ENCODE measurements around the gene MGAT4C. TPM values are rescaled to one million over a fixed set of nuclear protein-coding genes. Genes with fewer than 3 reads are reported as not detected.
A peak's percentile ranks its signal among the peaks of the same experiment; 100 is the strongest.

Gene MGAT4C
- total RNA-seq, 1 experiment from 2014 or later = not detected

DNA sequence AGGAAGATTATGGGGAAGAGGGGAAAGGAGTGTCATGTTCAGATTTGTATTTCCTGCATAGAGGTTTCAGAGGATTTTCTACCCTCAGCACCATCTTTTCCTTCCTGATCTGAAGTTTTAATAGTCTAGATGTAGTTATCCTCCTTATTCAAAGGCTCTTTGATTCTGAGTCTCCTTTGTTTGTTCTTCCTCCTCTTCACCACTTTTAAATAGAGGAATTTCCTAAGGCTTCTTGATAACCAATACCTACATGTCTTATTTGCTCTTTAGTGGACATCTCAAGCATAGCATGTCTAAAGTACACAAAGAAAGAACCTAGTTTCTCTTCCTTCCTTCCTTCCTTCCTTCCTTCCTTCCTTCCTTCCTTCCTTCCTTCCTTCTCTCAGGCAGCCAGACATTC lies 8.3 kb downstream of the MGAT4C start:
- Histone ChIP-seq H3K27me3 (ENCODE audit: low read length) (no peaks in the 10 kb centered on the region), H3K4me1 (ENCODE audit: low read length) (no peaks in the 10 kb centered on the region), H3K79me2 (ENCODE audit: low read length) (no peaks in the 10 kb centered on the region), H3K27ac (ENCODE audit: low read length) (no peak overlapping the region), H3K4me3 (ENCODE audit: low read length) (no peak overlapping the region), H3K9ac (ENCODE audit: low read length) (no peak overlapping the region), H4K20me1 (ENCODE audit: insufficient read depth, low read depth, low read length) (no peaks in the 10 kb centered on the region), H2AFZ (ENCODE audit: low read length) (no peak overlapping the region), H3K4me2 (ENCODE audit: low read depth, low read length, poor library complexity, severe bottlenecking) (no peak overlapping the region), H3K9me2 (replicated peaks; ENCODE audit: insufficient read depth, low read length) (no peaks in the 10 kb centered on the region), H3K36me3 (ENCODE audit: insufficient read depth, low read length) (no peaks in the 10 kb centered on the region), H3K9me3 (ENCODE audit: low read length) (peaks cover 6% of the 10 kb centered on the region; the same call in 1 of the 2 replicates)
- DNase-seq = no peak

DNA sequence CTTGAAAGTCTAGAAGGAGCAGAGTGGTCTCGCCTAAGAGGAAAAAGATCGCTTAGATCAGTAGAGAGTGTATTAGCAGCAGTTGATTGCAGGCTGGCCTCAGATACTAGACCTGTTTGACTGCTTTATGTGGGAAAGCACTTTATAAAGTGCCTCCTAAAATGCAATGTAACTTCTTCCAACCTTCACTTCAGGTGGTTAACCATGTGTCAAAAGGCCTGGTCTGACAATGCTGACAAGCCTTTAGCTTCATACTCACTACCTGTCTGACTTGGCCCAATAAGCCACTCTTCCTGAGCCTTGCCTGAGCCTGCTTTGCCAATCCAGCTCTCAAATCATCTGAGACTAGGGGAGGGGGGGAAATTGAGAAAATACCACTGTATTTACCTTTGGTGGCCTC lies 14.6 kb downstream of the MGAT4C start:
- no peak for DNase-seq
- Histone ChIP-seq H3K27ac (ENCODE audit: low read length) (no peak overlapping the region), H4K20me1 (ENCODE audit: insufficient read depth, low read depth, low read length) (no peaks in the 10 kb centered on the region), H3K36me3 (ENCODE audit: insufficient read depth, low read length) (no peaks in the 10 kb centered on the region), H3K4me2 (ENCODE audit: low read depth, low read length, poor library complexity, severe bottlenecking) (no peak overlapping the region), H3K27me3 (ENCODE audit: low read length) (no peaks in the 10 kb centered on the region), H3K9me3 (ENCODE audit: low read length) (peaks cover 18% of the 10 kb centered on the region), H3K4me1 (ENCODE audit: low read length) (no peaks in the 10 kb centered on the region), H2AFZ (ENCODE audit: low read length) (no peak overlapping the region), H3K4me3 (ENCODE audit: low read length) (no peak overlapping the region), H3K79me2 (ENCODE audit: low read length) (no peaks in the 10 kb centered on the region), H3K9me2 (replicated peaks; ENCODE audit: insufficient read depth, low read length) (no peaks in the 10 kb centered on the region), H3K9ac (ENCODE audit: low read length) (no peak overlapping the region)

DNA sequence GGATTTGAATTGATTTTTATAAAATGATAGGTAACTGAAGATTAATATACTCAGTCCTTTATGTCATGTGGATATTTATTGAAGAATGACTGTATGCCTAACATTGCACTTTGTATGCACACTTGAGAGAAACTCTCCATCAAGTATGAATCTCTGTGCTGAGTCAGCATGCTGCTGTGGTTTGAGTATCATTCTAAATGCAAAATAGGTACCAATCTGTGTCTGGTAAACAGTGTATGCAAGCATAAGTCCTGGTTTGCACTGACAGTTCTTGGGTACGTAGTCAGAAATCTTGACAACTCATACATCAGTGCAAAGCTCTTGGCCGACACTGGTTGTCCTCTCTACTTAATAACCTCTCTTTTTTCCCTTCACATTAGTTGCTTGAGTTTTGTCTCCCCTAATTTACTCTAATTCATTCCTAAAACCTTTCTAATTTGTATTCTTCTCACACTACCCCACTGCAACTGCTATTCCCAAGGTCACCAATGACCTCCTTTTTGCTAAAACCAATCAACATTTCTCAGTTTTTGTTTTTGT lies 21.8 kb downstream of the MGAT4C start:
- Histone ChIP-seq H3K9me3 (ENCODE audit: low read length) (peaks cover 16% of the 10 kb centered on the region; the same call in 1 of the 2 replicates), H3K9me2 (replicated peaks; ENCODE audit: insufficient read depth, low read length) (no peaks in the 10 kb centered on the region), H3K27ac (ENCODE audit: low read length) (no peak overlapping the region), H3K4me3 (ENCODE audit: low read length) (no peak overlapping the region), H4K20me1 (ENCODE audit: insufficient read depth, low read depth, low read length) (no peaks in the 10 kb centered on the region), H3K9ac (ENCODE audit: low read length) (no peak overlapping the region), H2AFZ (ENCODE audit: low read length) (no peak overlapping the region), H3K79me2 (ENCODE audit: low read length) (no peaks in the 10 kb centered on the region), H3K36me3 (ENCODE audit: insufficient read depth, low read length) (no peaks in the 10 kb centered on the region), H3K4me2 (ENCODE audit: low read depth, low read length, poor library complexity, severe bottlenecking) (no peak overlapping the region), H3K4me1 (ENCODE audit: low read length) (no peaks in the 10 kb centered on the region), H3K27me3 (ENCODE audit: low read length) (no peaks in the 10 kb centered on the region)
- DNase-seq = no peak

DNA sequence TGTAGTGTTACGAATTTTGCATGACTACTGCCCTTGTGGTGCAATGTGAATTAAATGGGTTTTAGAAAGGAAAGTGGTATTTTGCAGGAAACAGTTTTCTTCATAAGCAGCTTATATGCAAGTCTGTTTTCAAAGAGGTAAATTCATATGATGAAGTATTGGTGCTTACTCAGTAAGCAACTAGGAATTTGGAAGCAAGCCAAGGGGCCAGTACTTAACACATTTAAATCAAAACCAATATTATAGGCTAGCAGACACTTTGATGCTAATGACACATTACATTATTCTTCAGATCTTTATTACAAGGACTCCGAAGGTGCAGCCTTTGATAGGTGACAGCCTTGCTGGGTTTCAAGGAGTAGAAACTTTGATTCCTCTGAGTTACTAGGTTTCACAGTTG lies 23.1 kb downstream of the MGAT4C start:
- H3K9me2 ChIP-seq (replicated peaks; ENCODE audit: insufficient read depth, low read length) = no peaks in the 10 kb centered on the region
- no peak overlapping the region for H2AFZ ChIP-seq (ENCODE audit: low read length)
- no peak overlapping the region for H3K27ac ChIP-seq (ENCODE audit: low read length)

DNA sequence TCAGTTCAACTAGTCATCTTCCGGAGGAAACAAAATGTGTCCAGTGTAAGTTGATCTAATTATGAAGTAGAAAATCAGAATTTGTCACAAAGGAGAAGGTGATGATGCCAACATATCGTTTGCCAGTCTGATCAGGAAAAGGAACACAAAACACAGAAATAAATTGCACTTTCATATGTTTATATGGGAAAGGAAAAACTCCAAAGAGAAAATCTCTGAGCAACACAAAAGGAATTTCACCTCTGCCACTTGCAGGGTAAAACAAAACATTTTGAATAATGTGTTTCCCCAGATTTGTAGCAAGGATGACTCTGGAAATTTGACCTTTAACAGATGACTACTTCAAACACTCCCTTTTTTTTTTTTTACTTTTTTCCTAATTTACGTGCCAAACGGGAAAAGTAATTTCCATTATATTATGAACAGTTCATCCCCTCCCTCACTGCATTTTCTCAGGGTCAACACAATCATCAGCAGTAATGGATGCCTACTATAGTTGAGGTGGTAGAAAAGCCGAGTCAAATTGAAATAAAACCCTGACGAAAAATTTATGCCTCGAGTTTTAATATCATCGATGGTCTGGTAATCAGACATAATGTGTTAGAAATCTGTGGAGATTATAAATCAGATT lies 25.6 kb downstream of the MGAT4C start:
- H3K4me1 ChIP-seq (ENCODE audit: low read length) = no peaks in the 10 kb centered on the region
- H3K4me3 ChIP-seq (ENCODE audit: low read length) = no peak overlapping the region
- no peaks in the 10 kb centered on the region for H4K20me1 ChIP-seq (ENCODE audit: insufficient read depth, low read depth, low read length)
- H2AFZ ChIP-seq (ENCODE audit: low read length) = peak overlapping the region; percentile 9; the same call in 1 of the 2 replicates
- peaks cover 23% of the 10 kb centered on the region; the same call in 1 of the 2 replicates for H3K9me3 ChIP-seq (ENCODE audit: low read length)
- no peak overlapping the region for H3K9ac ChIP-seq (ENCODE audit: low read length)
- H3K4me2 ChIP-seq (ENCODE audit: low read depth, low read length, poor library complexity, severe bottlenecking) = no peak overlapping the region
- no peaks in the 10 kb centered on the region for H3K27me3 ChIP-seq (ENCODE audit: low read length)
- DNase-seq = no peak
- no peaks in the 10 kb centered on the region for H3K79me2 ChIP-seq (ENCODE audit: low read length)
- no peak overlapping the region for H3K27ac ChIP-seq (ENCODE audit: low read length)
- H3K9me2 ChIP-seq (replicated peaks; ENCODE audit: insufficient read depth, low read length) = no peaks in the 10 kb centered on the region
- no peaks in the 10 kb centered on the region for H3K36me3 ChIP-seq (ENCODE audit: insufficient read depth, low read length)

More for the DNA sequence above, 23.1 kb downstream of the MGAT4C start:
- peaks cover 18% of the 10 kb centered on the region; the same call in 1 of the 2 replicates for H3K9me3 ChIP-seq (ENCODE audit: low read length)
- H3K4me2 ChIP-seq (ENCODE audit: low read depth, low read length, poor library complexity, severe bottlenecking) = no peak overlapping the region
- H4K20me1 ChIP-seq (ENCODE audit: insufficient read depth, low read depth, low read length) = no peaks in the 10 kb centered on the region
- no peak for DNase-seq
- H3K9ac ChIP-seq (ENCODE audit: low read length) = no peak overlapping the region
- H3K79me2 ChIP-seq (ENCODE audit: low read length) = no peaks in the 10 kb centered on the region
- H3K4me1 ChIP-seq (ENCODE audit: low read length) = no peaks in the 10 kb centered on the region
- H3K27me3 ChIP-seq (ENCODE audit: low read length) = no peaks in the 10 kb centered on the region
- H3K36me3 ChIP-seq (ENCODE audit: insufficient read depth, low read length) = no peaks in the 10 kb centered on the region
- no peak overlapping the region for H3K4me3 ChIP-seq (ENCODE audit: low read length)

DNA sequence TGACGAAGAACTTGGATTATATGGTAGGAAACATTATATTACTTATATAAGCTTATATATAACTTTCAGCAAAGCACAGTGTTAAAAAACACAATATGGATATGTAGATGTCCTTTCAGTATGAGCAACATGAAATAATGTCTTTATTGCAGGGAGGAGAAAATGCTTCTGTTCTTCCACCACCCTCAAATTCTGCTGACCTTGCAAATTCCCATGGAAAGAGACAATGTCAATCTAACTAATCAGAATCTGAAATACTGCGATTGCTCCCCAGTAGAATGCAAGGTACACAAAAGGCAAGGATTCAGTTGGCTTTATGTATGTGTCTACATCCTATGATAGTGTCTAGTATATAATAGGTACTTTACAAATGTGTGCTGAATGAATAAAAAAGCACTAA lies 26.4 kb downstream of the MGAT4C start:
- Histone ChIP-seq H3K36me3 (ENCODE audit: insufficient read depth, low read length) (no peaks in the 10 kb centered on the region), H3K79me2 (ENCODE audit: low read length) (no peaks in the 10 kb centered on the region), H2AFZ (ENCODE audit: low read length) (no peak overlapping the region), H3K4me1 (ENCODE audit: low read length) (no peaks in the 10 kb centered on the region), H3K9ac (ENCODE audit: low read length) (no peak overlapping the region), H3K27me3 (ENCODE audit: low read length) (no peaks in the 10 kb centered on the region), H3K4me3 (ENCODE audit: low read length) (no peak overlapping the region), H3K4me2 (ENCODE audit: low read depth, low read length, poor library complexity, severe bottlenecking) (no peak overlapping the region), H4K20me1 (ENCODE audit: insufficient read depth, low read depth, low read length) (no peaks in the 10 kb centered on the region), H3K9me2 (replicated peaks; ENCODE audit: insufficient read depth, low read length) (no peaks in the 10 kb centered on the region), H3K9me3 (ENCODE audit: low read length) (peaks cover 28% of the 10 kb centered on the region; the same call in 1 of the 2 replicates), H3K27ac (ENCODE audit: low read length) (no peak overlapping the region)
- DNase-seq = no peak

DNA sequence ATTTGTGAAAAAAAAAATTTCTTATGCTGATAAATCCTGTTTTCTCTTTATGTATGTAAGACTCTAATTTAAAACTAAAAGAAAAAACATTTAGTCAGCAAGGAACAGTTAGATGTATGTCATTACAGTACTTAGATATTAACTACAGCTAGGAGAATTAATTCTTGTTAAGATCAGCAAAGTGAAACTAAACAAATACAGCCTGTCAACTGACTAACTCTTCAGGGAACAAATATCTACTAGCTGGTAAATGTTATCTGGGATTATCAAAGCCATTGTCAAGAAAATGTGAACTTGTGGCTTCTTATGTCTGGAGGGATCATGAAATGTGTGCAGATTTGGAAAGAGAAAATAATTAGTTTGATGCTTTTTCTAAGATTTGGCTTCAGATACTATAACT lies 27.5 kb downstream of the MGAT4C start:
- Histone ChIP-seq H3K27ac (ENCODE audit: low read length) (no peak overlapping the region), H3K4me2 (ENCODE audit: low read depth, low read length, poor library complexity, severe bottlenecking) (no peak overlapping the region), H3K4me3 (ENCODE audit: low read length) (no peak overlapping the region), H3K9me2 (replicated peaks; ENCODE audit: insufficient read depth, low read length) (no peaks in the 10 kb centered on the region), H3K9ac (ENCODE audit: low read length) (no peak overlapping the region), H3K4me1 (ENCODE audit: low read length) (no peaks in the 10 kb centered on the region), H2AFZ (ENCODE audit: low read length) (no peak overlapping the region), H3K36me3 (ENCODE audit: insufficient read depth, low read length) (no peaks in the 10 kb centered on the region), H4K20me1 (ENCODE audit: insufficient read depth, low read depth, low read length) (no peaks in the 10 kb centered on the region), H3K9me3 (ENCODE audit: low read length) (peaks cover 37% of the 10 kb centered on the region), H3K27me3 (ENCODE audit: low read length) (no peaks in the 10 kb centered on the region), H3K79me2 (ENCODE audit: low read length) (no peaks in the 10 kb centered on the region)
- DNase-seq = no peak

DNA sequence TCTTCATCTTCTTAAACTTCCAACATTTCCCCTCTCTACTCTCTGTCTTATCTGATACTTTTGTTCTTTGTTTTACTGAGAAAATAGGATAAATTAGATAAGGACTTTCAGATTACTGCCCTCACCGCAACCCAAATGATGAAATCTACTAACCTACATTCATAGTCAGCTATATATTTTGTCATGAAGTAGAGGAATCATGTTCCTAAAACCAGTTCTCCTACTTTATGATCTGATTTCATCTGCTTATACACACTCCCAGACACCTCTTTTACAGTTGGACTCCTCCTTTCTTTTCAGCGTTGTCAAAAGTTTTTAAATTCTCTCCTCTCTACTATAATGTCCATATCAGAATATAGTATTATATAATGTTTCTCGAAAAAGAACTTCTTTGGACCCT lies 29.7 kb downstream of the MGAT4C start:
- H3K27ac ChIP-seq (ENCODE audit: low read length) = no peak overlapping the region
- DNase-seq = no peak

More for the DNA sequence above, 29.7 kb downstream of the MGAT4C start:
- Histone ChIP-seq H4K20me1 (ENCODE audit: insufficient read depth, low read depth, low read length) (no peaks in the 10 kb centered on the region), H3K9me2 (replicated peaks; ENCODE audit: insufficient read depth, low read length) (no peaks in the 10 kb centered on the region), H3K79me2 (ENCODE audit: low read length) (no peaks in the 10 kb centered on the region), H3K9ac (ENCODE audit: low read length) (no peak overlapping the region), H3K36me3 (ENCODE audit: insufficient read depth, low read length) (no peaks in the 10 kb centered on the region), H3K4me3 (ENCODE audit: low read length) (no peak overlapping the region), H3K9me3 (ENCODE audit: low read length) (peaks cover 43% of the 10 kb centered on the region), H3K4me1 (ENCODE audit: low read length) (no peaks in the 10 kb centered on the region), H2AFZ (ENCODE audit: low read length) (no peak overlapping the region), H3K27me3 (ENCODE audit: low read length) (no peaks in the 10 kb centered on the region), H3K4me2 (ENCODE audit: low read depth, low read length, poor library complexity, severe bottlenecking) (no peak overlapping the region)
